Hematopoietic multipotent progenitor cell treated with erythropoietin and hydrocortisone succinate and interleukin-3 and kit ligand, for 4 days (in vitro differentiated cells): ENCODE measurements around the gene TOR1AIP2.
"Not testable (repeated sequence)": the region's sequence is repeated elsewhere in the genome, so short reads cannot be mapped to it uniquely, and the experiment has no call there.

ENCODE experiments used
- DNase-seq: peaks from one replicate; pipeline ENCODE4 v3.0.0-alpha.2; 2015

Gene TOR1AIP2

GRCh38 chr1:179875596-179876299, 1.9 kb downstream of the TOR1AIP2 start:
- no peak for DNase-seq

- DNase-seq = no peak
Observed at GRCh38 chr1:179873438-179873851, 4.2 kb downstream of the TOR1AIP2 start.

- no peak for DNase-seq
Observed at GRCh38 chr1:179872558-179872957, 5.0 kb downstream of the TOR1AIP2 start.

GRCh38 chr1:179871940-179872339, 5.7 kb downstream of the TOR1AIP2 start:
- DNase-seq = no peak

- no peak for DNase-seq
Observed at GRCh38 chr1:179870870-179871269, 6.7 kb downstream of the TOR1AIP2 start.

- peak; percentile 82 for DNase-seq
Observed at GRCh38 chr1:179867493-179868330, 9.9 kb downstream of the TOR1AIP2 start.

GRCh38 chr1:179866616-179867015, 11.0 kb downstream of the TOR1AIP2 start:
- DNase-seq = no peak

GRCh38 chr1:179865377-179865776, 12.2 kb downstream of the TOR1AIP2 start:
- no peak for DNase-seq

- no peak for DNase-seq
Observed at GRCh38 chr1:179860652-179861051, 17.0 kb downstream of the TOR1AIP2 start.

GRCh38 chr1:179857009-179857408, 20.6 kb downstream of the TOR1AIP2 start:
- DNase-seq = no peak

- no peak for DNase-seq
Observed at GRCh38 chr1:179856296-179856695, 21.3 kb downstream of the TOR1AIP2 start.

- not testable (repeated sequence) for DNase-seq
Observed at GRCh38 chr1:179855831-179856230, 21.8 kb downstream of the TOR1AIP2 start.

- no peak for DNase-seq
Observed at GRCh38 chr1:179853102-179853501, 24.5 kb downstream of the TOR1AIP2 start.

- DNase-seq = no peak
Observed at GRCh38 chr1:179848233-179848632, 29.4 kb downstream of the TOR1AIP2 start.

- DNase-seq = no peak
Observed at GRCh38 chr1:179840107-179840506, 37.5 kb downstream of the TOR1AIP2 start.

GRCh38 chr1:179836686-179837445, 40.7 kb downstream of the TOR1AIP2 start:
- not testable (repeated sequence) for DNase-seq

- no peak for DNase-seq
Observed at GRCh38 chr1:179831852-179832699, 45.5 kb downstream of the TOR1AIP2 start.

GRCh38 chr1:179831225-179831624, 46.4 kb downstream of the TOR1AIP2 start:
- no peak for DNase-seq

- no peak for DNase-seq
Observed at GRCh38 chr1:179828554-179829110, 49.0 kb downstream of the TOR1AIP2 start.

GRCh38 chr1:179826626-179827280, 50.9 kb downstream of the TOR1AIP2 start:
- no peak for DNase-seq

- DNase-seq = no peak
Observed at GRCh38 chr1:179825798-179826460, 51.7 kb downstream of the TOR1AIP2 start.
